ENCODE data around the gene MOB3B. TPM values are rescaled to one million over a fixed set of nuclear protein-coding genes. Genes with fewer than 3 reads are reported as not detected.
"Not testable (repeated sequence)": the region's sequence is repeated elsewhere in the genome, so short reads cannot be mapped to it uniquely, and the experiment has no call there.

The MOB3B gene
- total and polyA plus RNA-seq, 2 donors (not counting 1 experiment from before 2014, with no cell fraction given) = under 0.01 to 0.15 TPM

- Histone ChIP-seq H3K27ac (ENCODE audit: insufficient read depth, low read length) (no peak overlapping the region), H3K9ac (ENCODE audit: insufficient read depth, low read length) (no peak overlapping the region), H3K4me3 (replicated peaks in 1 of 4; ENCODE audit: control extremely low read depth in 1 of 4, insufficient read depth in 1 of 4, low read depth in 3 of 4, low read length in 4 of 4) (no peak overlapping the region), H3K4me1 (ENCODE audit: control insufficient read depth, extremely low read depth, insufficient read depth, low read length) (no peaks in the 10 kb centered on the region), H3K79me2 (ENCODE audit: control insufficient read depth, insufficient read depth, low read length) (no peaks in the 10 kb centered on the region), H3K27me3 (ENCODE audit: control insufficient read depth, insufficient read depth, low read length) (no peaks in the 10 kb centered on the region), H4K20me1 (ENCODE audit: control insufficient read depth, extremely low read depth, insufficient read depth, low read length) (no peaks in the 10 kb centered on the region), H2AFZ (ENCODE audit: low read length) (no peak overlapping the region), H3K4me2 (ENCODE audit: extremely low read depth, insufficient read depth, low read length) (no peak overlapping the region), H3K9me3 (ENCODE audit: control insufficient read depth, insufficient read depth, low read depth, low read length) (no peaks in the 10 kb centered on the region), H3K36me3 (ENCODE audit: control insufficient read depth, insufficient read depth, low read length) (no peaks in the 10 kb centered on the region)
- DNase-seq (ENCODE audit: low read depth in 2 of 2) = no peak
- TF ChIP-seq EZH2 (IDR thresholded peaks at IDR 0.05; ENCODE audit: low read length, missing control alignments) = no peak
- TF ChIP-seq CTCF (conservative IDR thresholded peaks at IDR 0.05 in 1 of 2, IDR thresholded peaks at IDR 0.05 in 1 of 2; ENCODE audit: low read depth in 1 of 2, low read length in 2 of 2) = no peak
These were observed 25.4 kb downstream of the MOB3B start for GRCh38 chr9:27504259-27504658.

- Histone ChIP-seq H3K27ac (ENCODE audit: insufficient read depth, low read length) (no peak overlapping the region), H3K36me3 (ENCODE audit: control insufficient read depth, insufficient read depth, low read length) (no peaks in the 10 kb centered on the region), H3K4me3 (replicated peaks in 1 of 4; ENCODE audit: control extremely low read depth in 1 of 4, insufficient read depth in 1 of 4, low read depth in 3 of 4, low read length in 4 of 4) (no peak overlapping the region), H4K20me1 (ENCODE audit: control insufficient read depth, extremely low read depth, insufficient read depth, low read length) (no peaks in the 10 kb centered on the region), H3K79me2 (ENCODE audit: control insufficient read depth, insufficient read depth, low read length) (no peaks in the 10 kb centered on the region), H2AFZ (ENCODE audit: low read length) (no peak overlapping the region), H3K4me1 (ENCODE audit: control insufficient read depth, extremely low read depth, insufficient read depth, low read length) (no peaks in the 10 kb centered on the region), H3K4me2 (ENCODE audit: extremely low read depth, insufficient read depth, low read length) (no peak overlapping the region), H3K9me3 (ENCODE audit: control insufficient read depth, insufficient read depth, low read depth, low read length) (no peaks in the 10 kb centered on the region), H3K27me3 (ENCODE audit: control insufficient read depth, insufficient read depth, low read length) (no peaks in the 10 kb centered on the region), H3K9ac (ENCODE audit: insufficient read depth, low read length) (no peak overlapping the region)
- TF ChIP-seq CTCF (conservative IDR thresholded peaks at IDR 0.05 in 1 of 2, IDR thresholded peaks at IDR 0.05 in 1 of 2; ENCODE audit: low read depth in 1 of 2, low read length in 2 of 2) (no peak), EZH2 (IDR thresholded peaks at IDR 0.05; ENCODE audit: low read length, missing control alignments) (no peak)
- DNase-seq (ENCODE audit: low read depth in 2 of 2) = no peak
These were observed 26.0 kb downstream of the MOB3B start for GRCh38 chr9:27503623-27504022.

GRCh38 chr9:27500902-27501301, 28.7 kb downstream of the MOB3B start:
- not testable (repeated sequence) for H3K27me3 ChIP-seq (ENCODE audit: control insufficient read depth, insufficient read depth, low read length); DNase-seq (ENCODE audit: low read depth in 2 of 2); H4K20me1 ChIP-seq (ENCODE audit: control insufficient read depth, extremely low read depth, insufficient read depth, low read length); H3K79me2 ChIP-seq (ENCODE audit: control insufficient read depth, insufficient read depth, low read length); H3K9ac ChIP-seq (ENCODE audit: insufficient read depth, low read length); H3K27ac ChIP-seq (ENCODE audit: insufficient read depth, low read length); H3K4me1 ChIP-seq (ENCODE audit: control insufficient read depth, extremely low read depth, insufficient read depth, low read length); H3K9me3 ChIP-seq (ENCODE audit: control insufficient read depth, insufficient read depth, low read depth, low read length); H2AFZ ChIP-seq (ENCODE audit: low read length); H3K4me2 ChIP-seq (ENCODE audit: extremely low read depth, insufficient read depth, low read length); H3K4me3 ChIP-seq (replicated peaks in 1 of 4; ENCODE audit: control extremely low read depth in 1 of 4, insufficient read depth in 1 of 4, low read depth in 3 of 4, low read length in 4 of 4); H3K36me3 ChIP-seq (ENCODE audit: control insufficient read depth, insufficient read depth, low read length)
